ENCODE data around the gene CD2.

Gene CD2

DNA sequence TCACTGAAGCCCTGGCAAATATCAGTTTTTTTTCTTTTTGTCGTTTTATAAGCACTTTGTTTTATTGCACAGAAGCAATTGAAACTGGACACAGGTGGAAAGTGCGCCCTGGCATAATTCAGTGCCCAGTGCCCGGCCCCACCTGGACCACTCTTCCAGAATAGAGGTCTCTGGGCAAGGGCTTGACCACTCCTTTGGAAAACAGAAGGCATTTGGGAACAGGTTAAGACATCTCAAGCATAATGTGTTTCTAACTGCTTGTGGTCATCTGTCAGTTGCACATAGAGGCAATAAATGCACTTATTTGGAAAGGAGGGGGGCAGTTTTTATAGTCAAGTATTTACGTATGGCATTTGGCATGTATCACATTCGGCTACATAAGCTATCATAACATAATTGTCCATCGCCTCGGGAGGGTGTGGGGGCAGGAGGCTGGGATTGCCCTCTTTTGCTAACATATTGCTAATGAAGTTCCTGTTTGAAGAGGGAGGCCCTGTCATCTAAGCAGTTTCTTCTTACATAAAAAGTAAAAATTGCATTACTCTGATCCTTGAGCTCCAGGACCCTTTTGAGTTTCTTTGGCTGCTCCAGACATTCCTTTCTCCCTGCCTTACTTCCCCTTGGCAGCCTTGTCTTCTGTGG, 14.7 kb upstream of the CD2 start:
- Histone ChIP-seq H3K56ac (ENCODE audit: low read length) (no peak overlapping the region), H3K9ac (ENCODE audit: low read length) (no peak overlapping the region), H3K79me2 (ENCODE audit: control insufficient read depth, insufficient read depth, low read length) (no peaks in the 10 kb centered on the region), H3K27ac (ENCODE audit: low read depth, low read length) (no peak overlapping the region), H3K23ac (ENCODE audit: low read length) (no peak overlapping the region), H3K4ac (ENCODE audit: low read depth, low read length) (no peak overlapping the region), H2BK120ac (ENCODE audit: low read depth, low read length) (no peak overlapping the region), H3K4me2 (ENCODE audit: low read length) (no peak overlapping the region), H3K4me1 (ENCODE audit: control insufficient read depth, low read depth, low read length) (no peaks in the 10 kb centered on the region), H3K79me1 (ENCODE audit: low read length) (no peaks in the 10 kb centered on the region), H3K36me3 (ENCODE audit: control insufficient read depth, insufficient read depth, low read length) (no peaks in the 10 kb centered on the region), H4K8ac (ENCODE audit: low read depth, low read length) (no peak overlapping the region), H3K27me3 (ENCODE audit: insufficient read depth, low read length, poor library complexity) (no peaks in the 10 kb centered on the region), H3K4me3 (ENCODE audit: low read length) (no peak overlapping the region), H4K5ac (ENCODE audit: low read length) (no peak overlapping the region), H2BK5ac (ENCODE audit: low read length) (no peak overlapping the region), H2AK5ac (ENCODE audit: low read length) (no peak overlapping the region), H2BK15ac (replicated peaks; ENCODE audit: low read depth) (no peak overlapping the region), H3K18ac (ENCODE audit: low read length) (no peak overlapping the region)
- no peak for DNase-seq
- no CpG with 5 or more reads among the region's 7 CpGs for WGBS (ENCODE audit: extremely low coverage, insufficient coverage, low lambda C conversion rate)

DNA sequence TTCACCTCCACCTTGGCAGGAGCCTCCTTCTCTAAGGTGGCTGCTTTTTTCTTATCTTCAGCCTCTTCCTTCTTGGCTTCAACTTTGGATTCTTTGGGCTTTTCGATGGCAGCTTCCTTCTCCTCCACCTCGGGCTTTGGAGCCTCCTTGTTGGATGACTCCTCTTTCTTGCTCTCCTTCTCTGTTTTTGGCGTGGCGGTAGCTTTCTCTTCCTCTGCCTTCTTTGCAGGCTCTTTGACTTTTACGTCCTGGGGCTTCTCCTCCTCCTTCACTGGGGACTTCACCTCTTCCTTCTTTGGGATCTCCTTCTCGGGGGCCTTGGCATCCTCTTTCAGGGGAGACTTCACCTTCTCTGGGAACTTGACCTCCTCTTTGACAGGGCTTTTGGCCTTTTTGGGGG, 13.9 kb upstream of the CD2 start:
- Histone ChIP-seq H3K27me3 (ENCODE audit: insufficient read depth, low read length, poor library complexity) (no peaks in the 10 kb centered on the region), H4K5ac (ENCODE audit: low read length) (no peak overlapping the region), H3K27ac (ENCODE audit: low read depth, low read length) (no peak overlapping the region), H3K4me2 (ENCODE audit: low read length) (no peak overlapping the region), H3K4me1 (ENCODE audit: control insufficient read depth, low read depth, low read length) (no peaks in the 10 kb centered on the region), H3K4ac (ENCODE audit: low read depth, low read length) (no peak overlapping the region), H3K36me3 (ENCODE audit: control insufficient read depth, insufficient read depth, low read length) (no peaks in the 10 kb centered on the region), H2BK15ac (replicated peaks; ENCODE audit: low read depth) (no peak overlapping the region), H3K9ac (ENCODE audit: low read length) (no peak overlapping the region), H2BK5ac (ENCODE audit: low read length) (no peak overlapping the region), H3K4me3 (ENCODE audit: low read length) (no peak overlapping the region), H3K56ac (ENCODE audit: low read length) (no peak overlapping the region), H3K18ac (ENCODE audit: low read length) (no peak overlapping the region), H2BK120ac (ENCODE audit: low read depth, low read length) (no peak overlapping the region), H3K79me1 (ENCODE audit: low read length) (no peaks in the 10 kb centered on the region), H3K23ac (ENCODE audit: low read length) (no peak overlapping the region), H3K79me2 (ENCODE audit: control insufficient read depth, insufficient read depth, low read length) (no peaks in the 10 kb centered on the region), H2AK5ac (ENCODE audit: low read length) (no peak overlapping the region), H4K8ac (ENCODE audit: low read depth, low read length) (no peak overlapping the region)
- WGBS (ENCODE audit: extremely low coverage, insufficient coverage, low lambda C conversion rate), result no CpG with 5 or more reads among the region's 6 CpGs
- no peak for DNase-seq

DNA sequence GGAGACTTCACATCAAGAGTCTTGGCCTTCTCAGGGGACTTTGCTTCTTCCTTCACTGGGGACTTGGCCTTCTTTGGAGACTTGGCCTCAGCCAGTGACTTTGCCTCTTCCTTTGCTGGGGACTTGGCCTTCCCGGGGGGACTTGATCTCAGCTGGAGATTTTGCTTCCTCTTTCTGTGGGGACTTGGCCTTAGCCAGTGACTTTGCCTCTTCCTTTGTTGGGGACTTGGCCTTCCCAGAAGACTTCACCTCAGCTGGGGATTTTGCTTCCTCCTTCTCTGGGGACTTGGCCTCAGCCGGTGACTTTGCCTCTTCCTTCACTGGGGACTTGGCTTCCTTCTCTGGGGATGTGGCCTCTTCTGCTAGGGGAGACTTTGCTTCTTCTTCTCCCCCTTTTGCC, 13.5 kb upstream of the CD2 start:
- Histone ChIP-seq H3K4me3 (ENCODE audit: low read length) (no peak overlapping the region), H3K4ac (ENCODE audit: low read depth, low read length) (no peak overlapping the region), H3K18ac (ENCODE audit: low read length) (no peak overlapping the region), H3K4me1 (ENCODE audit: control insufficient read depth, low read depth, low read length) (no peaks in the 10 kb centered on the region), H3K79me2 (ENCODE audit: control insufficient read depth, insufficient read depth, low read length) (no peaks in the 10 kb centered on the region), H3K27me3 (ENCODE audit: insufficient read depth, low read length, poor library complexity) (no peaks in the 10 kb centered on the region), H2AK5ac (ENCODE audit: low read length) (no peak overlapping the region), H4K8ac (ENCODE audit: low read depth, low read length) (no peak overlapping the region), H3K9ac (ENCODE audit: low read length) (no peak overlapping the region), H2BK5ac (ENCODE audit: low read length) (no peak overlapping the region), H3K36me3 (ENCODE audit: control insufficient read depth, insufficient read depth, low read length) (no peaks in the 10 kb centered on the region), H3K79me1 (ENCODE audit: low read length) (no peaks in the 10 kb centered on the region), H3K56ac (ENCODE audit: low read length) (no peak overlapping the region), H4K5ac (ENCODE audit: low read length) (no peak overlapping the region), H3K27ac (ENCODE audit: low read depth, low read length) (no peak overlapping the region), H3K4me2 (ENCODE audit: low read length) (no peak overlapping the region), H2BK120ac (ENCODE audit: low read depth, low read length) (no peak overlapping the region), H2BK15ac (replicated peaks; ENCODE audit: low read depth) (no peak overlapping the region), H3K23ac (ENCODE audit: low read length) (no peak overlapping the region)
- DNase-seq, result no peak
- no CpG with 5 or more reads among the region's 2 CpGs for WGBS (ENCODE audit: extremely low coverage, insufficient coverage, low lambda C conversion rate)

DNA sequence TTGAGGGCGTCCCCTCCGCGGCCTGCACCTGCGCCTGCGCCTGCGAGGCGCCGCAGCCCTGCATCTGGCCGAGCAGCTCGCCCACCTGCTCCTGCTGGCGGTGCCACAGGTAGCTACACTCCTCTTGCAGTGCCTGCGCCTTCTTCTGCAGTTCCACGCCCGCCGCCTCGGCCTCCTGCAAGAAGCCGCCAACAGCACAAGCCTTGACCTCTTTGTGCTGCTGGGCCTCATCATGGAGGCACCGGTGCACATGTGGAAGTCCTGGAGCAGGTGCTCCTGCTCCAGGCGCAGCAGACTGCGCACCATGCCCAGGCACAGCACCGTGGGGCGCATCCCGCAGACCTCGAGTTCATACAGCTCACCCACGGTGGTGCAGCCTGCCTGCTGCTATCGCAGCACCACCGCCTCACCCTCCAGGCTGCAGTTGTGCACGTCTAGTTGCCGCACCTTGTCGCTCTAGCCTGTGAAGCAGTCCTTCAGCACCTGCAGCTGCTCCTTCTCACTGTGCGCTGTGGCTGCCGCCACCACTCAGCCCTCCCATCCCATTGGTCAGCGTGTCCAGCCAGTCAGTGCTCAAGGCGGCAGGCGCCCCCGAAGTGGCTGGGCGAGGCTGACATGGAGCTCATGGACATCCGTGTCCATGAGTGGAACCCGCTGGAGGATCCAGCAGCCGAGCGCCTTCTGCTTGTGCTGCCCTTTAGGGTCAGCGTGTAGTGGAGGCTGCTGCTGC, 12.2 kb upstream of the CD2 start:
- no peak overlapping the region for H3K27ac ChIP-seq (ENCODE audit: low read depth, low read length)
- no peak overlapping the region for H2BK5ac ChIP-seq (ENCODE audit: low read length)
- no peaks in the 10 kb centered on the region for H3K27me3 ChIP-seq (ENCODE audit: insufficient read depth, low read length, poor library complexity)
- H3K18ac ChIP-seq (ENCODE audit: low read length), result no peak overlapping the region
- no peak overlapping the region for H4K5ac ChIP-seq (ENCODE audit: low read length)
- no peak overlapping the region for H3K23ac ChIP-seq (ENCODE audit: low read length)
- DNase-seq, result no peak
- H3K4me3 ChIP-seq (ENCODE audit: low read length), result no peak overlapping the region
- no peak overlapping the region for H4K8ac ChIP-seq (ENCODE audit: low read depth, low read length)
- no peak overlapping the region for H2BK15ac ChIP-seq (replicated peaks; ENCODE audit: low read depth)
- no peak overlapping the region for H3K9ac ChIP-seq (ENCODE audit: low read length)
- H3K79me2 ChIP-seq (ENCODE audit: control insufficient read depth, insufficient read depth, low read length), result no peaks in the 10 kb centered on the region
- no peak overlapping the region for H3K56ac ChIP-seq (ENCODE audit: low read length)
- no peaks in the 10 kb centered on the region for H3K4me1 ChIP-seq (ENCODE audit: control insufficient read depth, low read depth, low read length)
- H3K4ac ChIP-seq (ENCODE audit: low read depth, low read length), result no peak overlapping the region
- H2AK5ac ChIP-seq (ENCODE audit: low read length), result no peak overlapping the region
- no peak overlapping the region for H2BK120ac ChIP-seq (ENCODE audit: low read depth, low read length)
- H3K4me2 ChIP-seq (ENCODE audit: low read length), result no peak overlapping the region
- H3K36me3 ChIP-seq (ENCODE audit: control insufficient read depth, insufficient read depth, low read length), result no peaks in the 10 kb centered on the region
- no peaks in the 10 kb centered on the region for H3K79me1 ChIP-seq (ENCODE audit: low read length)
- WGBS (ENCODE audit: extremely low coverage, insufficient coverage, low lambda C conversion rate), result no CpG with 5 or more reads among the region's 42 CpGs

DNA sequence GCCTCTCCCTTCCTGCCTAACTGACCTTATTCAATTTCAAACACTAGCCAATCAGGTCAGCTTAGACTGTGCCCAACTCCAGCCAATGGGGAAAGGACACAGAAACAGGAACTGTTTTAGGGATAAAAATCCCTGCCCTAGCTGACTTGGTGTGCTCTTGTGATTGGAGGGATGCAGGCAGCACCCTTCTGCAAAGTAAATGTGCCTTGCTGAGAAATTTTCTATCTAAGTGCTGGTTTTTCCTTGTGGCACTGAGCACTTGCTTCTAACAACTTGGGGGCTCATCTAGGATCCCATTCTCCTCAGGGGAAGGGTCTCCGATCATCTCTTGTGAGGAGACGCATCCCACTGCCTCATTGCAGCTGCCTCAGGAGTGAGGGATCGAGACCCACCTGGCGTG, 10.7 kb upstream of the CD2 start:
- Histone ChIP-seq H2BK120ac (ENCODE audit: low read depth, low read length) (no peak overlapping the region), H4K8ac (ENCODE audit: low read depth, low read length) (no peak overlapping the region), H3K4me2 (ENCODE audit: low read length) (no peak overlapping the region), H2AK5ac (ENCODE audit: low read length) (no peak overlapping the region), H3K79me1 (ENCODE audit: low read length) (no peaks in the 10 kb centered on the region), H3K4ac (ENCODE audit: low read depth, low read length) (no peak overlapping the region), H3K4me1 (ENCODE audit: control insufficient read depth, low read depth, low read length) (no peaks in the 10 kb centered on the region), H3K27ac (ENCODE audit: low read depth, low read length) (no peak overlapping the region), H3K9ac (ENCODE audit: low read length) (no peak overlapping the region), H3K36me3 (ENCODE audit: control insufficient read depth, insufficient read depth, low read length) (no peaks in the 10 kb centered on the region), H3K18ac (ENCODE audit: low read length) (no peak overlapping the region), H3K23ac (ENCODE audit: low read length) (no peak overlapping the region), H3K56ac (ENCODE audit: low read length) (no peak overlapping the region), H3K27me3 (ENCODE audit: insufficient read depth, low read length, poor library complexity) (no peaks in the 10 kb centered on the region), H3K4me3 (ENCODE audit: low read length) (no peak overlapping the region), H2BK5ac (ENCODE audit: low read length) (no peak overlapping the region), H3K79me2 (ENCODE audit: control insufficient read depth, insufficient read depth, low read length) (no peaks in the 10 kb centered on the region), H2BK15ac (replicated peaks; ENCODE audit: low read depth) (no peak overlapping the region), H4K5ac (ENCODE audit: low read length) (no peak overlapping the region)
- DNase-seq, result peak; percentile 52
- no CpG with 5 or more reads among the region's 4 CpGs for WGBS (ENCODE audit: extremely low coverage, insufficient coverage, low lambda C conversion rate)

DNA sequence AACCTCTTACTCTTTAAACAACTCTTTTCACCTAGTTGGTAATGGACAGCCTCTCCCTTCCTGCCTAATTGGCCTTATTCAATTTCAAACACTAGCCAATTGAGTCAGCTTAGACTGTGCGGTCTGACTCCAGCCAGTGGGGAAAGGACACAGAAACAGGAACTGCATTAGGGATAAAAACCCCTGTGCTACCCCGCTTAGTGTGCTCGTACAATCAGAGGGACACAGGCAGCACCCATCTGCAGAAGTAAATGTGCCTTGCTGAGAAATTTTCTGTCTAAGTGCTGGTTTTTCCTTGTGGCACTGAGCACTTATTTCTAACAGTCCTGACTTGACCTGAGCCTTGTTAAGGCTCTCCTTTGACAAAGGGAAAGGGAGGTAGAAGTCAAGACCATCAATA, 6.0 kb upstream of the CD2 start:
- H3K23ac ChIP-seq (ENCODE audit: low read length), result no peak overlapping the region
- no peak overlapping the region for H4K5ac ChIP-seq (ENCODE audit: low read length)
- no peak overlapping the region for H3K4me2 ChIP-seq (ENCODE audit: low read length)
- H3K9ac ChIP-seq (ENCODE audit: low read length), result no peak overlapping the region
- no peaks in the 10 kb centered on the region for H3K27me3 ChIP-seq (ENCODE audit: insufficient read depth, low read length, poor library complexity)
- no peak overlapping the region for H2BK5ac ChIP-seq (ENCODE audit: low read length)
- no peaks in the 10 kb centered on the region for H3K4me1 ChIP-seq (ENCODE audit: control insufficient read depth, low read depth, low read length)
- no peak overlapping the region for H3K4me3 ChIP-seq (ENCODE audit: low read length)
- no peaks in the 10 kb centered on the region for H3K36me3 ChIP-seq (ENCODE audit: control insufficient read depth, insufficient read depth, low read length)
- no peaks in the 10 kb centered on the region for H3K79me2 ChIP-seq (ENCODE audit: control insufficient read depth, insufficient read depth, low read length)
- H3K18ac ChIP-seq (ENCODE audit: low read length), result no peak overlapping the region
- WGBS (ENCODE audit: extremely low coverage, insufficient coverage, low lambda C conversion rate), result no CpG with 5 or more reads among the region's 3 CpGs
- no peak overlapping the region for H3K56ac ChIP-seq (ENCODE audit: low read length)
- H3K4ac ChIP-seq (ENCODE audit: low read depth, low read length), result no peak overlapping the region
- H2AK5ac ChIP-seq (ENCODE audit: low read length), result no peak overlapping the region
- no peak overlapping the region for H3K27ac ChIP-seq (ENCODE audit: low read depth, low read length)
- no peak overlapping the region for H2BK120ac ChIP-seq (ENCODE audit: low read depth, low read length)
- DNase-seq, result no peak
- no peaks in the 10 kb centered on the region for H3K79me1 ChIP-seq (ENCODE audit: low read length)
- H2BK15ac ChIP-seq (replicated peaks; ENCODE audit: low read depth), result no peak overlapping the region
- H4K8ac ChIP-seq (ENCODE audit: low read depth, low read length), result no peak overlapping the region

Measured in mesendoderm (in vitro differentiated cells).